ENCODE data around the gene DDX10.

DNA sequence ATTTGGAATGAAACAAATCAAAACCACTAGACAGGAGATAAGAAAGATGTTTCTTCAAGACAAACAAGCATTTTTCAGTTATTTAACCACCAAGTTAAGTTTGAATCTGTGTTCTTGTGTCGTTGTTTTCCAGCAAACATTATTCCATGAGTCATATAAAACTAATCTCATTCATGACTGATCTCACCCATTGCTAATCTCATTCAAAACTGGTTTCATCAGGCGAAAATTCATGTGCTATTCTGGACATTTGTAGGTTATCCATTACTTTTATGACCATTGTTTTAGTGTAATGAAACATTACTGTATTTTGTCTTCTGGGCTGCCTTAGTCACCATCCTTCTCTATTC lies 221.8 kb downstream of the DDX10 start:
- TF ChIP-seq ZNF121 (CRISPR knock-in tag; conservative IDR thresholded peaks at IDR 0.05): no peak
- TF ChIP-seq NCOR1 (IDR thresholded peaks at IDR 0.05): no peak
- TF ChIP-seq, protein P1, sequence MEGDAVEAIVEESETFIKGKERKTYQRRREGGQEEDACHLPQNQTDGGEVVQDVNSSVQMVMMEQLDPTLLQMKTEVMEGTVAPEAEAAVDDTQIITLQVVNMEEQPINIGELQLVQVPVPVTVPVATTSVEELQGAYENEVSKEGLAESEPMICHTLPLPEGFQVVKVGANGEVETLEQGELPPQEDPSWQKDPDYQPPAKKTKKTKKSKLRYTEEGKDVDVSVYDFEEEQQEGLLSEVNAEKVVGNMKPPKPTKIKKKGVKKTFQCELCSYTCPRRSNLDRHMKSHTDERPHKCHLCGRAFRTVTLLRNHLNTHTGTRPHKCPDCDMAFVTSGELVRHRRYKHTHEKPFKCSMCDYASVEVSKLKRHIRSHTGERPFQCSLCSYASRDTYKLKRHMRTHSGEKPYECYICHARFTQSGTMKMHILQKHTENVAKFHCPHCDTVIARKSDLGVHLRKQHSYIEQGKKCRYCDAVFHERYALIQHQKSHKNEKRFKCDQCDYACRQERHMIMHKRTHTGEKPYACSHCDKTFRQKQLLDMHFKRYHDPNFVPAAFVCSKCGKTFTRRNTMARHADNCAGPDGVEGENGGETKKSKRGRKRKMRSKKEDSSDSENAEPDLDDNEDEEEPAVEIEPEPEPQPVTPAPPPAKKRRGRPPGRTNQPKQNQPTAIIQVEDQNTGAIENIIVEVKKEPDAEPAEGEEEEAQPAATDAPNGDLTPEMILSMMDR (IDR thresholded peaks at IDR 0.05 in 2 of 3, conservative IDR thresholded peaks at IDR 0.05 in 1 of 3; ENCODE audit: insufficient read depth in 2 of 3, low read depth in 1 of 3, low read length in 3 of 3): no peak
- TF ChIP-seq SMARCC2 (IDR thresholded peaks at IDR 0.05; ENCODE audit: low read depth): no peak
- no peak for TF ChIP-seq NR2C1 (IDR thresholded peaks at IDR 0.05)
- TF ChIP-seq NR2C1 (tag; IDR thresholded peaks at IDR 0.05): no peak
